ENCODE data around the gene EPHA4. TPM values are rescaled to one million over a fixed set of nuclear protein-coding genes. Genes with fewer than 3 reads are reported as not detected.

Gene EPHA4
- polyA plus RNA-seq, 1 donor (not counting 4 experiments of a cell fraction or from before 2014, with no cell fraction given): 9.0 TPM

- Histone ChIP-seq H2AFZ (ENCODE audit: control insufficient read depth, low read length) (no peak overlapping the region), H4K20me1 (ENCODE audit: control insufficient read depth, extremely low read depth, insufficient read depth, low read length) (no peaks in the 10 kb centered on the region), H3K9me3 (ENCODE audit: control insufficient read depth, low read depth, low read length) (no peaks in the 10 kb centered on the region), H3K4me2 (ENCODE audit: control insufficient read depth, extremely low read depth, insufficient read depth, low read depth, low read length) (no peak overlapping the region), H3K27me3 (ENCODE audit: control insufficient read depth, extremely low read depth, insufficient read depth, low read length) (no peaks in the 10 kb centered on the region), H3K9me1 (ENCODE audit: control insufficient read depth, extremely low read depth, insufficient read depth, low read length) (no peaks in the 10 kb centered on the region), H3K27ac (ENCODE audit: control insufficient read depth, insufficient read depth, low read length) (no peak overlapping the region), H3K4me1 (ENCODE audit: control insufficient read depth, extremely low read depth, insufficient read depth, low read length) (no peaks in the 10 kb centered on the region), H3K36me3 (ENCODE audit: control insufficient read depth in 2 of 2, extremely low read depth in 1 of 2, insufficient read depth in 2 of 2, low read length in 2 of 2) (no peaks in the 10 kb centered on the region), H3K79me2 (ENCODE audit: control insufficient read depth, insufficient read depth, low read length) (no peaks in the 10 kb centered on the region), H3K4me3 (ENCODE audit: control insufficient read depth in 2 of 3, extremely low read depth in 1 of 3, insufficient read depth in 2 of 3, low read depth in 1 of 3, low read length in 3 of 3) (no peak overlapping the region), H3K9ac (ENCODE audit: control insufficient read depth, extremely low read depth, insufficient read depth, low read length) (no peak overlapping the region)
- dilution Hi-C loops (cut with MboI; ENCODE audit: extremely low pct_ligation_motif_present, low sequenced_read_pairs): no loop called here
- FAIRE-seq (no peak), DNase-seq (ENCODE audit: low read depth, low spot score) (no peak)
- TF ChIP-seq, protein P1, sequence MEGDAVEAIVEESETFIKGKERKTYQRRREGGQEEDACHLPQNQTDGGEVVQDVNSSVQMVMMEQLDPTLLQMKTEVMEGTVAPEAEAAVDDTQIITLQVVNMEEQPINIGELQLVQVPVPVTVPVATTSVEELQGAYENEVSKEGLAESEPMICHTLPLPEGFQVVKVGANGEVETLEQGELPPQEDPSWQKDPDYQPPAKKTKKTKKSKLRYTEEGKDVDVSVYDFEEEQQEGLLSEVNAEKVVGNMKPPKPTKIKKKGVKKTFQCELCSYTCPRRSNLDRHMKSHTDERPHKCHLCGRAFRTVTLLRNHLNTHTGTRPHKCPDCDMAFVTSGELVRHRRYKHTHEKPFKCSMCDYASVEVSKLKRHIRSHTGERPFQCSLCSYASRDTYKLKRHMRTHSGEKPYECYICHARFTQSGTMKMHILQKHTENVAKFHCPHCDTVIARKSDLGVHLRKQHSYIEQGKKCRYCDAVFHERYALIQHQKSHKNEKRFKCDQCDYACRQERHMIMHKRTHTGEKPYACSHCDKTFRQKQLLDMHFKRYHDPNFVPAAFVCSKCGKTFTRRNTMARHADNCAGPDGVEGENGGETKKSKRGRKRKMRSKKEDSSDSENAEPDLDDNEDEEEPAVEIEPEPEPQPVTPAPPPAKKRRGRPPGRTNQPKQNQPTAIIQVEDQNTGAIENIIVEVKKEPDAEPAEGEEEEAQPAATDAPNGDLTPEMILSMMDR (optimal IDR thresholded peaks at IDR 0.05 in 1 of 3, IDR thresholded peaks at IDR 0.05 in 1 of 3, conservative IDR thresholded peaks at IDR 0.05 in 1 of 3; ENCODE audit: extremely low read depth in 1 of 3, insufficient read depth in 2 of 3, low read length in 3 of 3): no peak
- TF ChIP-seq EZH2 (IDR thresholded peaks at IDR 0.05; ENCODE audit: low read length): no peak
Observed at GRCh38 chr2:221374234-221374633, 197.9 kb downstream of the EPHA4 start.

DNA sequence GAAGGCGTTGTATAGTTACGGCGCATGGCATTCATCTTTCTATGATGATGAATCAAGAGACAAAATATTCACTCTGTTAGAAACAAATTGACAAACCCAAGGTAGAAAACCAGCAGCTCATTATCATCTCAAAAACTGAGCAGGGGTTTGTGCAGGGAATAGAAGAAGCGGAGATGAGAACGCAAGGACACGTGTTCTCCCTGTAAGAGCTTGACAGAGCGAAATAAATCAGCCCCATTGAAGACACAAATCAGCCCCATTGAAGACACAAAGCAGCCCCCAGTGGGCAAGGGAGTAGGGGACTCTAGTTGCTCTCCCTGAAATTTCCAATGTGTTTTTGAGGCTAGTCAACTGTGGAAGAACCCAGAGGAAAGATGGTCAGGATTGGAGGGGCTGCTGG, 199.2 kb downstream of the EPHA4 start:
- no peak overlapping the region for H3K27ac ChIP-seq (ENCODE audit: control insufficient read depth, insufficient read depth, low read length)
- dilution Hi-C loops (cut with MboI; ENCODE audit: extremely low pct_ligation_motif_present, low sequenced_read_pairs): no loop called here
- H3K4me3 ChIP-seq (ENCODE audit: control insufficient read depth in 2 of 3, extremely low read depth in 1 of 3, insufficient read depth in 2 of 3, low read depth in 1 of 3, low read length in 3 of 3): no peak overlapping the region
- H3K27me3 ChIP-seq (ENCODE audit: control insufficient read depth, extremely low read depth, insufficient read depth, low read length): no peaks in the 10 kb centered on the region
- H2AFZ ChIP-seq (ENCODE audit: control insufficient read depth, low read length): no peak overlapping the region
- H3K9ac ChIP-seq (ENCODE audit: control insufficient read depth, extremely low read depth, insufficient read depth, low read length): no peak overlapping the region
- no peak for FAIRE-seq
- no peaks in the 10 kb centered on the region for H3K4me1 ChIP-seq (ENCODE audit: control insufficient read depth, extremely low read depth, insufficient read depth, low read length)
- no peaks in the 10 kb centered on the region for H3K9me1 ChIP-seq (ENCODE audit: control insufficient read depth, extremely low read depth, insufficient read depth, low read length)
- no peak overlapping the region for H3K4me2 ChIP-seq (ENCODE audit: control insufficient read depth, extremely low read depth, insufficient read depth, low read depth, low read length)
- H4K20me1 ChIP-seq (ENCODE audit: control insufficient read depth, extremely low read depth, insufficient read depth, low read length): no peaks in the 10 kb centered on the region
- H3K9me3 ChIP-seq (ENCODE audit: control insufficient read depth, low read depth, low read length): no peaks in the 10 kb centered on the region
- H3K79me2 ChIP-seq (ENCODE audit: control insufficient read depth, insufficient read depth, low read length): no peaks in the 10 kb centered on the region
- no peak for DNase-seq (ENCODE audit: low read depth, low spot score)
- H3K36me3 ChIP-seq (ENCODE audit: control insufficient read depth in 2 of 2, extremely low read depth in 1 of 2, insufficient read depth in 2 of 2, low read length in 2 of 2): no peaks in the 10 kb centered on the region
- no peak for TF ChIP-seq EZH2 (IDR thresholded peaks at IDR 0.05; ENCODE audit: low read length)
- TF ChIP-seq, protein P1 (optimal IDR thresholded peaks at IDR 0.05 in 1 of 3, IDR thresholded peaks at IDR 0.05 in 1 of 3, conservative IDR thresholded peaks at IDR 0.05 in 1 of 3; ENCODE audit: extremely low read depth in 1 of 3, insufficient read depth in 2 of 3, low read length in 3 of 3): no peak

Measured in keratinocyte (primary cell).